HL-60 (cell line): ENCODE data around the gene GPR31.

Source experiments
- CTCF ChIP-seq: IDR thresholded peaks from one replicate; pipeline ENCODE4 v1.5.1; 2011; ENCODE audit warnings: low read length, control low read depth, inconsistent platforms; ENCODE audit not compliant: insufficient read depth
- GABPA ChIP-seq: IDR thresholded peaks from 2 replicates; pipeline ENCODE4 v1.6.1; 2012; ENCODE audit warnings: low read depth
- POLR2AphosphoS5 ChIP-seq: IDR thresholded peaks from 2 replicates; pipeline ENCODE4 v1.6.1; 2012; ENCODE audit warnings: low read depth
- SPI1 ChIP-seq: IDR thresholded peaks from 2 replicates; pipeline ENCODE4 v1.6.1; 2012; ENCODE audit warnings: low read depth, mild to moderate bottlenecking, borderline replicate concordance
- TF ChIP-seq, protein P1 (sequence below): IDR thresholded peaks from 2 replicates; pipeline ENCODE4 v1.6.1; 2012; ENCODE audit warnings: low read depth; ENCODE audit not compliant: insufficient replicate concordance

GRCh38 chr6:167127785-167128531 lies 29.8 kb downstream of the GPR31 start:
- TF ChIP-seq, protein P1, sequence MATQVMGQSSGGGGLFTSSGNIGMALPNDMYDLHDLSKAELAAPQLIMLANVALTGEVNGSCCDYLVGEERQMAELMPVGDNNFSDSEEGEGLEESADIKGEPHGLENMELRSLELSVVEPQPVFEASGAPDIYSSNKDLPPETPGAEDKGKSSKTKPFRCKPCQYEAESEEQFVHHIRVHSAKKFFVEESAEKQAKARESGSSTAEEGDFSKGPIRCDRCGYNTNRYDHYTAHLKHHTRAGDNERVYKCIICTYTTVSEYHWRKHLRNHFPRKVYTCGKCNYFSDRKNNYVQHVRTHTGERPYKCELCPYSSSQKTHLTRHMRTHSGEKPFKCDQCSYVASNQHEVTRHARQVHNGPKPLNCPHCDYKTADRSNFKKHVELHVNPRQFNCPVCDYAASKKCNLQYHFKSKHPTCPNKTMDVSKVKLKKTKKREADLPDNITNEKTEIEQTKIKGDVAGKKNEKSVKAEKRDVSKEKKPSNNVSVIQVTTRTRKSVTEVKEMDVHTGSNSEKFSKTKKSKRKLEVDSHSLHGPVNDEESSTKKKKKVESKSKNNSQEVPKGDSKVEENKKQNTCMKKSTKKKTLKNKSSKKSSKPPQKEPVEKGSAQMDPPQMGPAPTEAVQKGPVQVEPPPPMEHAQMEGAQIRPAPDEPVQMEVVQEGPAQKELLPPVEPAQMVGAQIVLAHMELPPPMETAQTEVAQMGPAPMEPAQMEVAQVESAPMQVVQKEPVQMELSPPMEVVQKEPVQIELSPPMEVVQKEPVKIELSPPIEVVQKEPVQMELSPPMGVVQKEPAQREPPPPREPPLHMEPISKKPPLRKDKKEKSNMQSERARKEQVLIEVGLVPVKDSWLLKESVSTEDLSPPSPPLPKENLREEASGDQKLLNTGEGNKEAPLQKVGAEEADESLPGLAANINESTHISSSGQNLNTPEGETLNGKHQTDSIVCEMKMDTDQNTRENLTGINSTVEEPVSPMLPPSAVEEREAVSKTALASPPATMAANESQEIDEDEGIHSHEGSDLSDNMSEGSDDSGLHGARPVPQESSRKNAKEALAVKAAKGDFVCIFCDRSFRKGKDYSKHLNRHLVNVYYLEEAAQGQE: no peak
- TF ChIP-seq CTCF: no peak
- TF ChIP-seq POLR2AphosphoS5: no peak
- TF ChIP-seq SPI1: no peak
- TF ChIP-seq GABPA: no peak
